H1 (cell line): ENCODE measurements around the gene ZNFX1. TPM values are rescaled to one million over a fixed set of nuclear protein-coding genes. Genes with fewer than 3 reads are reported as not detected.
A peak's percentile ranks its signal among the peaks of the same experiment; 100 is the strongest.

Experiments used
- CTCF ChIA-PET: fragments of 300-600 bp; sonication (Branson Sonifier 250); formaldehyde crosslinking; loops from one replicate; lab custom pipeline; 2021; ENCODE audit not compliant: partially characterized antibody; lab: Charles Lee
- POLR2A ChIA-PET: fragments of 300-600 bp; sonication (Branson Sonifier 250); formaldehyde crosslinking; loops from one replicate; lab custom pipeline; 2021; ENCODE audit warnings: inconsistent platforms; ENCODE audit not compliant: partially characterized antibody; lab: Charles Lee
- DNase-seq, 2 experiments: peaks; one replicate each; pipeline versions ENCODE4 v3.0.0 to v3.0.0-alpha.2; 2010 to 2022; ENCODE audit warnings: low spot score in 2 of 2, low read depth in 1 of 2, mixed read lengths in 1 of 2
- FAIRE-seq: peaks from 2 replicates; lab custom pipeline; 2011; peaks lifted over from hg19 to GRCh38; lab: Jason Lieb, UNC
- H2AFZ ChIP-seq: 2 replicates; pipeline ENCODE4 v1.8.1; 2012; ENCODE audit warnings: low read length, inconsistent platforms
- H2AK5ac ChIP-seq: 2 replicates; pipeline ENCODE4 v1.6.1; 2013; ENCODE audit warnings: low read depth, low read length
- H2BK120ac ChIP-seq: replicated peaks from 2 replicates; pipeline ENCODE3; 2013; ENCODE audit warnings: low read depth, low read length, inconsistent platforms
- H2BK12ac ChIP-seq: 2 replicates; pipeline ENCODE4 v1.6.1; 2013; ENCODE audit warnings: low read depth, low read length
- H2BK15ac ChIP-seq: 2 replicates; pipeline ENCODE4 v1.6.1; 2013; ENCODE audit warnings: low read length
- H2BK20ac ChIP-seq: 2 replicates; pipeline ENCODE4 v1.6.1; 2013; ENCODE audit warnings: low read length
- H2BK5ac ChIP-seq: 2 replicates; pipeline ENCODE4 v1.6.1; 2013; ENCODE audit warnings: low read depth, low read length
- H3K14ac ChIP-seq: 2 replicates; pipeline ENCODE4 v1.6.1; 2013; ENCODE audit warnings: inconsistent platforms; ENCODE audit not compliant: insufficient read length
- H3K18ac ChIP-seq: 2 replicates; pipeline ENCODE4 v1.6.1; 2013; ENCODE audit warnings: low read length; ENCODE audit errors: extremely low read depth
- H3K23ac ChIP-seq: 2 replicates; pipeline ENCODE4 v1.6.1; 2013; ENCODE audit warnings: inconsistent platforms; ENCODE audit not compliant: insufficient read length
- H3K23me2 ChIP-seq: 2 replicates; pipeline ENCODE4 v1.6.1; 2013; ENCODE audit warnings: low read depth, low read length
- H3K27ac ChIP-seq: 2 replicates; pipeline ENCODE4 v1.6.1; 2011; ENCODE audit warnings: low read depth, low read length, inconsistent platforms
- H3K27me3 ChIP-seq, 4 experiments: replicated peaks in 1 of 4; 1 replicate in 1 of 4; 2 replicates in 3 of 4; pipeline versions ENCODE4 v1.6.1 to v1.8.1; 2011 to 2013; ENCODE audit warnings: low read length in 3 of 4, mild to moderate bottlenecking in 3 of 4, inconsistent platforms in 2 of 4, mixed read lengths in 2 of 4, moderate library complexity in 1 of 4; ENCODE audit not compliant: control insufficient read depth in 3 of 4, insufficient read depth in 3 of 4; ENCODE audit errors: extremely low read depth in 1 of 4
- H3K36me3 ChIP-seq, 4 experiments: 2 replicates each; pipeline versions ENCODE4 v1.6.1 to v1.8.1; 2011 to 2013; ENCODE audit warnings: mild to moderate bottlenecking in 4 of 4, low read length in 3 of 4, moderate library complexity in 2 of 4, control low read depth in 1 of 4, inconsistent platforms in 1 of 4; ENCODE audit not compliant: insufficient read depth in 4 of 4, control insufficient read depth in 2 of 4
- H3K4ac ChIP-seq: replicated peaks from 2 replicates; pipeline ENCODE3; 2013; ENCODE audit warnings: low read length, low read depth, mixed read lengths, inconsistent platforms; ENCODE audit not compliant: insufficient read length
- H3K4me1 ChIP-seq, 4 experiments: replicated peaks in 1 of 4; 1 replicate in 1 of 4; 2 replicates in 3 of 4; pipeline versions ENCODE4 v1.6.1 to v1.8.1; 2011 to 2013; ENCODE audit warnings: low read length in 3 of 4, inconsistent platforms in 2 of 4, mixed read lengths in 1 of 4; ENCODE audit not compliant: insufficient read depth in 4 of 4, control insufficient read depth in 3 of 4
- H3K4me2 ChIP-seq, 2 experiments: 2 replicates each; pipeline versions ENCODE4 v1.6.1 to v1.8.1; 2011 to 2013; ENCODE audit warnings: low read depth in 2 of 2, low read length in 2 of 2, control low read depth in 1 of 2, inconsistent platforms in 1 of 2, mild to moderate bottlenecking in 1 of 2; ENCODE audit not compliant: insufficient read depth in 1 of 2
- H3K4me3 ChIP-seq, 4 experiments: fragments of 200-600, 300-600 bp in 1 of 4; sonication (generic), shearing (Covaris generic), sonication (Bioruptor Twin) in 1 of 4; 2 replicates each; pipeline versions ENCODE4 v1.5.1 to v1.8.1; 2011 to 2016; ENCODE audit warnings: low read length in 4 of 4, low read depth in 3 of 4, control low read depth in 2 of 4, inconsistent platforms in 2 of 4, mild to moderate bottlenecking in 2 of 4, mixed read lengths in 1 of 4, moderate library complexity in 1 of 4; ENCODE audit not compliant: insufficient read depth in 2 of 4; ENCODE audit errors: extremely low read depth in 1 of 4
- H3K56ac ChIP-seq: replicated peaks from 2 replicates; pipeline ENCODE3; 2013; ENCODE audit warnings: low read depth, mild to moderate bottlenecking, mixed read lengths, low read length, inconsistent platforms; ENCODE audit not compliant: insufficient read length
- H3K79me1 ChIP-seq: 2 replicates; pipeline ENCODE4 v1.6.1; 2013; ENCODE audit warnings: low read depth, low read length, control low read depth
- H3K79me2 ChIP-seq, 2 experiments: 2 replicates each; pipeline versions ENCODE4 v1.6.1 to v1.8.1; 2012 to 2013; ENCODE audit warnings: low read length in 2 of 2, mild to moderate bottlenecking in 2 of 2, inconsistent platforms in 1 of 2; ENCODE audit not compliant: insufficient read depth in 2 of 2, control insufficient read depth in 1 of 2
- H3K9ac ChIP-seq, 4 experiments: replicated peaks in 1 of 4; 1 replicate in 1 of 4; 2 replicates in 3 of 4; pipeline versions ENCODE4 v1.6.1 to v1.8.1; 2011 to 2013; ENCODE audit warnings: low read depth in 3 of 4, low read length in 3 of 4, control low read depth in 2 of 4, mild to moderate bottlenecking in 2 of 4, moderate library complexity in 2 of 4, inconsistent platforms in 1 of 4; ENCODE audit errors: extremely low read depth in 1 of 4
- H3K9me3 ChIP-seq, 2 experiments: 2 replicates each; pipeline versions ENCODE4 v1.6.1 to v1.8.1; 2012 to 2013; ENCODE audit warnings: mild to moderate bottlenecking in 2 of 2, moderate library complexity in 2 of 2, control low read depth in 1 of 2, inconsistent platforms in 1 of 2, low read depth in 1 of 2, low read length in 1 of 2, mixed read lengths in 1 of 2; ENCODE audit not compliant: insufficient read depth in 2 of 2
- H4K20me1 ChIP-seq, 2 experiments: replicated peaks in 1 of 2; 2 replicates each; pipeline versions ENCODE3 to v1.8.1; 2011 to 2013; ENCODE audit warnings: inconsistent platforms in 2 of 2, low read length in 2 of 2, mild to moderate bottlenecking in 1 of 2; ENCODE audit not compliant: insufficient read depth in 2 of 2, control insufficient read depth in 1 of 2
- H4K5ac ChIP-seq: 2 replicates; pipeline ENCODE4 v1.6.1; 2013; ENCODE audit warnings: low read length, low read depth, mixed read lengths, inconsistent platforms; ENCODE audit not compliant: insufficient read length
- H4K8ac ChIP-seq: 2 replicates; pipeline ENCODE4 v1.8.0; 2013; ENCODE audit warnings: mild to moderate bottlenecking, moderate library complexity, low read length, inconsistent platforms; ENCODE audit not compliant: insufficient read depth; ENCODE audit errors: extremely low read depth
- H4K91ac ChIP-seq: replicated peaks from 2 replicates; pipeline ENCODE3; 2013; ENCODE audit warnings: low read length, mixed read lengths, inconsistent platforms; ENCODE audit not compliant: insufficient read length
- RAD21 ChIP-seq, 2 experiments: IDR thresholded peaks in 1 of 2; conservative IDR thresholded peaks in 1 of 2; 2 replicates each; pipeline ENCODE4 v1.6.1; 2011; ENCODE audit warnings: low read depth in 2 of 2, low read length in 2 of 2, improper control_type of control experiment in 1 of 2, inconsistent platforms in 1 of 2, mild to moderate bottlenecking in 1 of 2, moderate library complexity in 1 of 2
- SIN3A ChIP-seq, 2 experiments: IDR thresholded peaks in 1 of 2; conservative IDR thresholded peaks in 1 of 2; 2 replicates each; pipeline ENCODE4 v1.6.1; 2011 to 2012; ENCODE audit warnings: low read length in 2 of 2, improper control_type of control experiment in 1 of 2, low read depth in 1 of 2, mild to moderate bottlenecking in 1 of 2
- SP4 ChIP-seq: IDR thresholded peaks from 2 replicates; pipeline ENCODE4 v1.6.1; 2012; ENCODE audit warnings: low read length, inconsistent platforms
- whole genome bisulfite sequencing, 2 experiments: shearing (Covaris generic) in 1 of 2; methylation state at CpG; one replicate each; pipeline versions ENCODE4 v1.1.6 to v1.1.7; 2013 to 2015; ENCODE audit warnings: low lambda C conversion rate in 2 of 2, mixed read lengths in 2 of 2, inconsistent platforms in 1 of 2, low coverage in 1 of 2, missing lambda C conversion rate in 1 of 2; ENCODE audit not compliant: insufficient replicate concordance in 2 of 2, insufficient coverage in 1 of 2, insufficient read length in 1 of 2; ENCODE audit errors: extremely low coverage in 1 of 2, missing lambda C conversion rate in 1 of 2; 5-methylcytosine and 5-hydroxymethylcytosine counted together
- polyA plus RNA-seq, 7 experiments: library from polyadenylated mRNA; depleted of rRNA in 3 of 7; stranded (reverse) in 5 of 7; unstranded in 2 of 7; fragments of >200 nt in 5 of 7; fragments of 200-250 nt in 2 of 7; gene quantifications; 1 replicate in 5 of 7; 2 replicates in 1 of 7; 4 replicates in 1 of 7; pipeline versions ENCODE4 v1.2.1 to v1.2.3, GENCODE V29; 2011 to 2013; ENCODE audit warnings: missing spikeins in 2 of 7, mixed read lengths in 2 of 7
- total RNA-seq: library from RNA; stranded (reverse); fragmentation: NEBNext Ultra II Directional; extraction: Animal tissue kit (Norgen Biotek cat#: 25700); gene quantifications from 2 replicates; pipeline ENCODE4 v1.2.1, GENCODE V29; 2021
- TF ChIP-seq, protein P1 (sequence below), 3 experiments: IDR thresholded peaks; 1 replicate in 2 of 3; 2 replicates in 1 of 3; pipeline versions ENCODE4 v1.5.1 to v1.6.1; 2011; ENCODE audit warnings: low read length in 3 of 3, mild to moderate bottlenecking in 3 of 3, inconsistent platforms in 2 of 3, low read depth in 1 of 3, moderate library complexity in 1 of 3; ENCODE audit not compliant: insufficient read depth in 1 of 3; ENCODE audit errors: control extremely low read depth in 1 of 3

The ZNFX1 gene
- total and polyA plus RNA-seq, 2 of the 8 experiments (the other 6 are each of a cell fraction or from before 2014, with no cell fraction given): 3.1 to 11.3 TPM

GRCh38 chr20:49320460-49320859, 42.6 kb upstream of the ZNFX1 start:
- CTCF ChIA-PET: interaction anchor here (0.7 to 6.7 kb wide), 57 partner anchors 8 to 292 kb away, joined by 3 to 60 read pairs (median 4); no protein-coding TSS in a partner anchor
- peak; percentile 74 for FAIRE-seq
- H2AK5ac ChIP-seq: no peak overlapping the region
- TF ChIP-seq SIN3A (conservative IDR thresholded peaks at IDR 0.05 in 1 of 2, IDR thresholded peaks at IDR 0.05 in 1 of 2; ENCODE audit: low read depth in 1 of 2, low read length in 2 of 2): peak in 1 of 2 experiments; percentile 25; a peak in 1 of 4 replicates
- peak; percentile 58 to 72 for TF ChIP-seq RAD21 (IDR thresholded peaks at IDR 0.05 in 1 of 2, conservative IDR thresholded peaks at IDR 0.05 in 1 of 2; ENCODE audit: low read depth in 2 of 2, low read length in 2 of 2)
- TF ChIP-seq, protein P1, sequence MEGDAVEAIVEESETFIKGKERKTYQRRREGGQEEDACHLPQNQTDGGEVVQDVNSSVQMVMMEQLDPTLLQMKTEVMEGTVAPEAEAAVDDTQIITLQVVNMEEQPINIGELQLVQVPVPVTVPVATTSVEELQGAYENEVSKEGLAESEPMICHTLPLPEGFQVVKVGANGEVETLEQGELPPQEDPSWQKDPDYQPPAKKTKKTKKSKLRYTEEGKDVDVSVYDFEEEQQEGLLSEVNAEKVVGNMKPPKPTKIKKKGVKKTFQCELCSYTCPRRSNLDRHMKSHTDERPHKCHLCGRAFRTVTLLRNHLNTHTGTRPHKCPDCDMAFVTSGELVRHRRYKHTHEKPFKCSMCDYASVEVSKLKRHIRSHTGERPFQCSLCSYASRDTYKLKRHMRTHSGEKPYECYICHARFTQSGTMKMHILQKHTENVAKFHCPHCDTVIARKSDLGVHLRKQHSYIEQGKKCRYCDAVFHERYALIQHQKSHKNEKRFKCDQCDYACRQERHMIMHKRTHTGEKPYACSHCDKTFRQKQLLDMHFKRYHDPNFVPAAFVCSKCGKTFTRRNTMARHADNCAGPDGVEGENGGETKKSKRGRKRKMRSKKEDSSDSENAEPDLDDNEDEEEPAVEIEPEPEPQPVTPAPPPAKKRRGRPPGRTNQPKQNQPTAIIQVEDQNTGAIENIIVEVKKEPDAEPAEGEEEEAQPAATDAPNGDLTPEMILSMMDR (IDR thresholded peaks at IDR 0.05; ENCODE audit: control extremely low read depth in 1 of 3, insufficient read depth in 1 of 3, low read depth in 1 of 3, low read length in 3 of 3): peak; percentile 35 to 78 (median 72)
- TF ChIP-seq SP4: no peak
- H4K5ac ChIP-seq: no peak overlapping the region
- no peaks in the 10 kb centered on the region for H3K79me1 ChIP-seq
- no peak overlapping the region for H2BK20ac ChIP-seq
- H3K14ac ChIP-seq: no peak overlapping the region
- no peak overlapping the region for H2BK120ac ChIP-seq
- H3K56ac ChIP-seq: no peak overlapping the region
- no peak overlapping the region for H4K8ac ChIP-seq
- DNase-seq: peak in 1 of 2 experiments; percentile 55
- peaks cover 0 to 14% (median 5%) of the 10 kb centered on the region in 4 experiments; a peak in 6 of 7 replicates for H3K4me1 ChIP-seq
- no peaks in the 10 kb centered on the region for H3K36me3 ChIP-seq
- no peak overlapping the region for H3K27ac ChIP-seq
- no peak overlapping the region for H2BK5ac ChIP-seq
- H3K4ac ChIP-seq: no peak overlapping the region
- H3K18ac ChIP-seq: no peak overlapping the region
- H2AFZ ChIP-seq: no peak overlapping the region
- H3K4me3 ChIP-seq: no peak overlapping the region
- H3K4me2 ChIP-seq: no peak overlapping the region; a peak in 1 of 4 replicates
- POLR2A ChIA-PET: interaction anchor here (1.1 to 41.0 kb wide), 7 partner anchors 9 to 185 kb away, joined by 3 to 1132 read pairs (median 5); partner anchors contain the start of gene ZNFX1
- no peak overlapping the region for H2BK12ac ChIP-seq
- 5% methylated on average over 1 of the region's 1 CpG; no CpG with 5 or more reads in 1 of the 2 experiments for WGBS, 2 experiments
- no peak overlapping the region for H3K23ac ChIP-seq
- H3K79me2 ChIP-seq: no peaks in the 10 kb centered on the region
- peaks cover 11 to 35% (median 27%) of the 10 kb centered on the region in 4 experiments for H3K27me3 ChIP-seq
- no peaks in the 10 kb centered on the region for H4K20me1 ChIP-seq
- H4K91ac ChIP-seq: no peak overlapping the region
- no peaks in the 10 kb centered on the region for H3K9me3 ChIP-seq
- H2BK15ac ChIP-seq: no peak overlapping the region
- H3K9ac ChIP-seq: no peak overlapping the region
- H3K23me2 ChIP-seq: peaks cover 12% of the 10 kb centered on the region; the same call in 1 of the 2 replicates
